ENCODE data around the gene COL3A1.

DNA sequence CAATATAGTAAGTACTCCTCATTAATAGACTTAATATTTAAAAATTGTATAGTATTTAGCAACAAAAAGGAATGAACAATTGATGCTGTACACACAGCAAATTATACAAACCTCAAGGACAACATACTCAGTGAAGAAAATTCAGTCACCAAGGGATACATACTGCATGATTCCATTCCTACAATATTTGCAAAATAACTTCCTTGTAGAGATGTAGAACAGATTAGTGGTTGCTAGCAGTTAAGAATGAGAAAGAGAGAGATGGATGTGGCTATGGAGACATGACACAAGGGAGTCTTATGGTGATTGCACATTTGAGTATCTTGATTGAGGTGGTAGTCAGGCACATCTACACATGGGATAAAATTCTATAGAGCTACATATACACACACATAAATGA, 26.0 kb downstream of the COL3A1 start:
- TF ChIP-seq CTCF (IDR thresholded peaks at IDR 0.05; ENCODE audit: control extremely low read depth in 1 of 3, insufficient read depth in 1 of 3, low read depth in 1 of 3, low read length in 3 of 3) (no peak), KDM1A (IDR thresholded peaks at IDR 0.05; ENCODE audit: borderline replicate concordance, low read length) (no peak), RXRA (IDR thresholded peaks at IDR 0.05; ENCODE audit: insufficient read depth, low read depth, low read length) (no peak), MAX (IDR thresholded peaks at IDR 0.05) (no peak), RAD21 (IDR thresholded peaks at IDR 0.05 in 1 of 2, conservative IDR thresholded peaks at IDR 0.05 in 1 of 2; ENCODE audit: low read depth in 2 of 2, low read length in 2 of 2) (no peak), TAF1 (IDR thresholded peaks at IDR 0.05; ENCODE audit: low read depth, low read length) (no peak), CHD1 (IDR thresholded peaks at IDR 0.05; ENCODE audit: low read depth, low read length) (no peak)

All from H1 (cell line).